Measurements from ENCODE around the gene AGRP.
"Not testable (repeated sequence)": the region's sequence is repeated elsewhere in the genome, so short reads cannot be mapped to it uniquely, and the experiment has no call there.

AGRP gene

GRCh38 chr16:67483150-67483549 is at the start of gene AGRP:
TSS of gene AGRP (minus strand) at chr16:67483547. CDS start at chr16:67483398, 149 bp downstream.
- no peak for DNase-seq (ENCODE audit: low read depth in 2 of 2, low spot score in 1 of 2)

- no peak for DNase-seq (ENCODE audit: low read depth in 2 of 2, low spot score in 1 of 2)
Observed at GRCh38 chr16:67531247-67531646, 47.9 kb upstream of the AGRP start.

- DNase-seq (ENCODE audit: low read depth in 2 of 2, low spot score in 1 of 2), result no peak
Observed at GRCh38 chr16:67530013-67530939, 46.9 kb upstream of the AGRP start.

- no peak for DNase-seq (ENCODE audit: low read depth in 2 of 2, low spot score in 1 of 2)
Observed at GRCh38 chr16:67529582-67530012, 46.2 kb upstream of the AGRP start.

- DNase-seq (ENCODE audit: low read depth in 2 of 2, low spot score in 1 of 2), result no peak
Observed at GRCh38 chr16:67528870-67529581, 45.7 kb upstream of the AGRP start.

- DNase-seq (ENCODE audit: low read depth in 2 of 2, low spot score in 1 of 2), result no peak
Observed at GRCh38 chr16:67528222-67528869, 45.0 kb upstream of the AGRP start, which contains the start of gene RIPOR1. TSS of gene RIPOR1 (plus strand) at chr16:67528829. CDS start at chr16:67538447, 9,618 bp downstream.

GRCh38 chr16:67526149-67526791 is 42.9 kb upstream of the AGRP start:
- no peak for DNase-seq (ENCODE audit: low read depth in 2 of 2, low spot score in 1 of 2)

- no peak for DNase-seq (ENCODE audit: low read depth in 2 of 2, low spot score in 1 of 2)
Observed at GRCh38 chr16:67525176-67525860, 42.0 kb upstream of the AGRP start.

- DNase-seq (ENCODE audit: low read depth in 2 of 2, low spot score in 1 of 2), result peak; percentile 94 to 97
Observed at GRCh38 chr16:67521095-67521804, 37.9 kb upstream of the AGRP start.

GRCh38 chr16:67519242-67519641 is 35.9 kb upstream of the AGRP start:
- no peak for DNase-seq (ENCODE audit: low read depth in 2 of 2, low spot score in 1 of 2)

GRCh38 chr16:67518676-67519075 is 35.3 kb upstream of the AGRP start:
- DNase-seq (ENCODE audit: low read depth in 2 of 2, low spot score in 1 of 2), result no peak

GRCh38 chr16:67517661-67518423 is 34.5 kb upstream of the AGRP start:
- DNase-seq (ENCODE audit: low read depth in 2 of 2, low spot score in 1 of 2), result no peak

GRCh38 chr16:67517155-67517445 is 33.8 kb upstream of the AGRP start:
- DNase-seq (ENCODE audit: low read depth in 2 of 2, low spot score in 1 of 2), result no peak

- no peak for DNase-seq (ENCODE audit: low read depth in 2 of 2, low spot score in 1 of 2)
Observed at GRCh38 chr16:67516296-67517154, 33.2 kb upstream of the AGRP start.

GRCh38 chr16:67514382-67514828 is 31.1 kb upstream of the AGRP start:
- peak; percentile 69 to 71 for DNase-seq (ENCODE audit: low read depth in 2 of 2, low spot score in 1 of 2)

GRCh38 chr16:67513892-67514291 is 30.5 kb upstream of the AGRP start:
- not testable (repeated sequence) for DNase-seq (ENCODE audit: low read depth in 2 of 2, low spot score in 1 of 2)

GRCh38 chr16:67509016-67509415 is 25.7 kb upstream of the AGRP start:
- no peak for DNase-seq (ENCODE audit: low read depth in 2 of 2, low spot score in 1 of 2)

- DNase-seq (ENCODE audit: low read depth in 2 of 2, low spot score in 1 of 2), result no peak
Observed at GRCh38 chr16:67506468-67506867, 23.1 kb upstream of the AGRP start.

Measured in stimulated activated CD8-positive, alpha-beta memory T cell treated with anti-CD3 and anti-CD28 coated beads, Interleukin-4, amount 100 ng/mL, for 1 hour (primary cell).